ENCODE data around the gene STYXL1. TPM values are rescaled to one million over a fixed set of nuclear protein-coding genes. Genes with fewer than 3 reads are reported as not detected.
A peak's percentile ranks its signal among the peaks of the same experiment; 100 is the strongest.
"Not testable (repeated sequence)": the region's sequence is repeated elsewhere in the genome, so short reads cannot be mapped to it uniquely, and the experiment has no call there.

The STYXL1 gene
- total RNA-seq, 1 donor from 2014 or later = 38.8 TPM

- Mint-ChIP-seq H3K36me3 (ENCODE audit: low read depth) (peaks cover 20% of the 10 kb centered on the region), H3K4me3 (no peak overlapping the region), H3K9me3 (no peaks in the 10 kb centered on the region), H3K27ac (ENCODE audit: unreplicated experiment) (no peak overlapping the region), H3K27me3 (ENCODE audit: low read depth) (no peaks in the 10 kb centered on the region), H3K4me1 (peaks cover 3% of the 10 kb centered on the region)
- DNase-seq (ENCODE audit: low read depth, low spot score) = no peak
- TF ChIP-seq CTCF (conservative IDR thresholded peaks at IDR 0.05) = no peak
Observed at GRCh38 chr7:76016191-76016947, 31.4 kb downstream of the STYXL1 start.

GRCh38 chr7:76011442-76011861 lies 36.3 kb downstream of the STYXL1 start:
- no peaks in the 10 kb centered on the region for H3K27me3 Mint-ChIP-seq (ENCODE audit: low read depth)
- H3K27ac Mint-ChIP-seq (ENCODE audit: unreplicated experiment) = peak overlapping the region; percentile 96
- no peak overlapping the region for H3K4me3 Mint-ChIP-seq

GRCh38 chr7:76009672-76010600 lies 37.9 kb downstream of the STYXL1 start:
- peak overlapping the region; percentile 31 for H3K27ac Mint-ChIP-seq (ENCODE audit: unreplicated experiment)
- no peak for TF ChIP-seq CTCF (conservative IDR thresholded peaks at IDR 0.05)
- peaks cover 4% of the 10 kb centered on the region for H3K36me3 Mint-ChIP-seq (ENCODE audit: low read depth)
- H3K27me3 Mint-ChIP-seq (ENCODE audit: low read depth) = no peaks in the 10 kb centered on the region
- H3K9me3 Mint-ChIP-seq = no peaks in the 10 kb centered on the region
- no peaks in the 10 kb centered on the region for H3K4me1 Mint-ChIP-seq
- H3K4me3 Mint-ChIP-seq = no peak overlapping the region
- DNase-seq (ENCODE audit: low read depth, low spot score) = no peak

More at GRCh38 chr7:76011442-76011861, 36.3 kb downstream of the STYXL1 start:
- H3K36me3 Mint-ChIP-seq (ENCODE audit: low read depth) = peaks cover 5% of the 10 kb centered on the region
- TF ChIP-seq CTCF (conservative IDR thresholded peaks at IDR 0.05) = no peak
- DNase-seq (ENCODE audit: low read depth, low spot score) = no peak
- H3K4me1 Mint-ChIP-seq = no peaks in the 10 kb centered on the region
- no peaks in the 10 kb centered on the region for H3K9me3 Mint-ChIP-seq

GRCh38 chr7:76008156-76008687 lies 39.6 kb downstream of the STYXL1 start:
- no peak for TF ChIP-seq CTCF (conservative IDR thresholded peaks at IDR 0.05)
- H3K36me3 Mint-ChIP-seq (ENCODE audit: low read depth) = no peaks in the 10 kb centered on the region
- H3K27ac Mint-ChIP-seq (ENCODE audit: unreplicated experiment) = peak overlapping the region; percentile 43
- H3K4me1 Mint-ChIP-seq = no peaks in the 10 kb centered on the region
- H3K4me3 Mint-ChIP-seq = no peak overlapping the region
- H3K9me3 Mint-ChIP-seq = no peaks in the 10 kb centered on the region
- no peaks in the 10 kb centered on the region for H3K27me3 Mint-ChIP-seq (ENCODE audit: low read depth)
- DNase-seq (ENCODE audit: low read depth, low spot score) = no peak

GRCh38 chr7:76005004-76005403 lies 42.8 kb downstream of the STYXL1 start:
- H3K27me3 Mint-ChIP-seq (ENCODE audit: low read depth) = not testable (repeated sequence)

More at GRCh38 chr7:76005004-76005403, 42.8 kb downstream of the STYXL1 start:
- not testable (repeated sequence) for H3K27ac Mint-ChIP-seq (ENCODE audit: unreplicated experiment); H3K36me3 Mint-ChIP-seq (ENCODE audit: low read depth); H3K9me3 Mint-ChIP-seq; DNase-seq (ENCODE audit: low read depth, low spot score); H3K4me3 Mint-ChIP-seq; H3K4me1 Mint-ChIP-seq

Measured in neural crest cell (in vitro differentiated cells).